Fibroblast of lung (primary cell): Measurements from ENCODE around the gene FLNA. TPM values are rescaled to one million over a fixed set of nuclear protein-coding genes. Genes with fewer than 3 reads are reported as not detected.

Experiments
- DNase-seq, 2 donors: peaks; one replicate each; pipeline versions ENCODE4 v3.0.0 to v3.0.0-alpha.2; 2010; ENCODE audit warnings: low read depth in 2 of 2
- H2AFZ ChIP-seq: 2 replicates; pipeline ENCODE4 v1.5.1; 2012; ENCODE audit warnings: low read length, control low read depth, inconsistent platforms
- H3K27ac ChIP-seq: 2 replicates; pipeline ENCODE4 v1.5.1; 2011; ENCODE audit warnings: low read length, control low read depth; ENCODE audit not compliant: insufficient read depth
- H3K27me3 ChIP-seq: 2 replicates; pipeline ENCODE4 v1.5.1; 2011; ENCODE audit warnings: mild to moderate bottlenecking, low read length; ENCODE audit not compliant: control insufficient read depth, insufficient read depth
- H3K36me3 ChIP-seq: 2 replicates; pipeline ENCODE4 v1.5.1; 2011; ENCODE audit warnings: low read length; ENCODE audit not compliant: control insufficient read depth, insufficient read depth
- H3K4me1 ChIP-seq: 2 replicates; pipeline ENCODE4 v1.5.1; 2011; ENCODE audit warnings: low read length; ENCODE audit not compliant: control insufficient read depth, insufficient read depth; ENCODE audit errors: extremely low read depth
- H3K4me2 ChIP-seq: 2 replicates; pipeline ENCODE4 v1.5.1; 2011; ENCODE audit warnings: low read length, control low read depth; ENCODE audit not compliant: insufficient read depth; ENCODE audit errors: extremely low read depth
- H3K4me3 ChIP-seq, 4 experiments: fragments of 200-600 bp in 1 of 4; sonication (generic) in 1 of 4; replicated peaks in 1 of 4; 2 replicates each; pipeline ENCODE4 v1.5.1; 2011 to 2016; ENCODE audit warnings: low read length in 4 of 4, low read depth in 3 of 4, mild to moderate bottlenecking in 3 of 4, control low read depth in 2 of 4, inconsistent platforms in 1 of 4, mixed read lengths in 1 of 4; ENCODE audit not compliant: insufficient read depth in 1 of 4; ENCODE audit errors: control extremely low read depth in 1 of 4
- H3K79me2 ChIP-seq: 2 replicates; pipeline ENCODE4 v1.5.1; 2012; ENCODE audit warnings: mild to moderate bottlenecking, low read length, inconsistent platforms; ENCODE audit not compliant: control insufficient read depth, insufficient read depth
- H3K9ac ChIP-seq: 2 replicates; pipeline ENCODE4 v1.5.1; 2011; ENCODE audit warnings: mild to moderate bottlenecking, low read length, control low read depth; ENCODE audit not compliant: insufficient read depth
- H3K9me3 ChIP-seq: 2 replicates; pipeline ENCODE4 v1.5.1; 2012; ENCODE audit warnings: low read depth, low read length; ENCODE audit not compliant: control insufficient read depth, insufficient read depth
- H4K20me1 ChIP-seq: 2 replicates; pipeline ENCODE4 v1.5.1; 2011; ENCODE audit warnings: low read length; ENCODE audit not compliant: control insufficient read depth, insufficient read depth; ENCODE audit errors: extremely low read depth
- EZH2 ChIP-seq: IDR thresholded peaks from 2 replicates; pipeline ENCODE4 v1.5.1; 2012; ENCODE audit warnings: low read length, control low read depth, mild to moderate bottlenecking; ENCODE audit errors: missing control alignments
- polyA plus RNA-seq, 2 donors: library from polyadenylated mRNA; depleted of rRNA in 1 of 2; stranded (reverse) in 1 of 2; unstranded in 1 of 2; fragments of >200 nt; gene quantifications; 2 replicates each; pipeline ENCODE4 v1.2.1, GENCODE V29; 2011 to 2012; ENCODE audit warnings: missing spikeins in 1 of 2
- total RNA-seq: library from RNA; depleted of rRNA; stranded (reverse); fragments of >200 nt; gene quantifications from 2 replicates; pipeline ENCODE4 v1.2.1, GENCODE V29; 2014
- TF ChIP-seq, protein P1 (sequence below), 2 donors: IDR thresholded peaks in 1 of 2; conservative IDR thresholded peaks in 1 of 2; 1 replicate in 1 of 2; 2 replicates in 1 of 2; pipeline ENCODE4 v1.5.1; 2011 to 2012; ENCODE audit warnings: low read length in 2 of 2, control low read depth in 1 of 2, inconsistent platforms in 1 of 2, low read depth in 1 of 2, mild to moderate bottlenecking in 1 of 2

FLNA gene
- total and polyA plus RNA-seq, 2 donors (not counting 1 experiment from before 2014, with no cell fraction given) = 799 to 2,728 TPM

DNA sequence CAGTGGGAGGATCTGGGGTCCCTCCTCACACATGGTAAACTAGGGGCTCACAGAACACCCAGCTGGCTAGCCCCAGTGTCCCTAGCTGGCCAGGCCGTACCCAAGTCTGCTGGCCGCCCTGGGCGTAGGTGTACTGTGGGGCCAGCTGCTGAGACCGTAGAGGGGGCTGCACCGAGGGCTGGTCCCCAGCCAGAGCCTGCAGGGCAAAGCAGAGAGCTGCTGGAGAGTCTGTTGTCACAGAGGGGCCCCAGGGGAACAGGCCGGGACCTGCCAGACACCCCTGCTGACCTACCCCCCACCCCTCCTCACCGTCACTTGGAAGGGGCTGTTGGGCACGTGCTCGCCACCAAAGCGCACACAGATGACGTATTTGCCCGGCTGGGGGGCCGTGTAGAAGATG lies 19.9 kb downstream of the FLNA start:
- H3K27me3 ChIP-seq = no peaks in the 10 kb centered on the region
- no peaks in the 10 kb centered on the region for H3K9me3 ChIP-seq

DNA sequence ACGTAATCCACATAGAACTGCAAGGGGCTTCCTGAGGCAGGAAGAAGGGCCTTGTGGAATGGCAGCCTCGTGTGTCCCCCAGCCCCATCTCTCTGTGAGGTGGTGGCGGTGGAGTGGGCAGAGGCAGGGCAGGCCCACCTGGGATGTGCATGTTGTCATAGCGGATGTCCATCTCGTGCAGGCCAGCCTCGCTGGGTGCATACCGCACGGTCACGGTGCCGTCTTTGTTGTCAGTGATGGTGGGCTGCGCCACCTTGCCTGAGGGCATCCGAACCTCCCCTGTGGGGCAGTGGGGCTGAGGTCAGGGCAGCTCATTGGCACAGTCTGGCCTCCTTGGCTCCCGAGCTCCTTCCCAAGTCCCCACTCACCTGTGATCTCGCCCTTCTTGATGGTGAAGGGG lies 20.4 kb downstream of the FLNA start:
- Histone ChIP-seq H3K9me3 (no peaks in the 10 kb centered on the region), H3K4me1 (no peaks in the 10 kb centered on the region), H4K20me1 (no peaks in the 10 kb centered on the region), H3K36me3 (peaks cover 79% of the 10 kb centered on the region), H3K27me3 (no peaks in the 10 kb centered on the region), H3K9ac (no peak overlapping the region), H3K79me2 (peaks cover 39% of the 10 kb centered on the region), H3K4me2 (no peak overlapping the region), H3K27ac (no peak overlapping the region), H2AFZ (no peak overlapping the region), H3K4me3 (no peak overlapping the region)
- DNase-seq = no peak
- TF ChIP-seq EZH2 = no peak
- TF ChIP-seq, protein P1, sequence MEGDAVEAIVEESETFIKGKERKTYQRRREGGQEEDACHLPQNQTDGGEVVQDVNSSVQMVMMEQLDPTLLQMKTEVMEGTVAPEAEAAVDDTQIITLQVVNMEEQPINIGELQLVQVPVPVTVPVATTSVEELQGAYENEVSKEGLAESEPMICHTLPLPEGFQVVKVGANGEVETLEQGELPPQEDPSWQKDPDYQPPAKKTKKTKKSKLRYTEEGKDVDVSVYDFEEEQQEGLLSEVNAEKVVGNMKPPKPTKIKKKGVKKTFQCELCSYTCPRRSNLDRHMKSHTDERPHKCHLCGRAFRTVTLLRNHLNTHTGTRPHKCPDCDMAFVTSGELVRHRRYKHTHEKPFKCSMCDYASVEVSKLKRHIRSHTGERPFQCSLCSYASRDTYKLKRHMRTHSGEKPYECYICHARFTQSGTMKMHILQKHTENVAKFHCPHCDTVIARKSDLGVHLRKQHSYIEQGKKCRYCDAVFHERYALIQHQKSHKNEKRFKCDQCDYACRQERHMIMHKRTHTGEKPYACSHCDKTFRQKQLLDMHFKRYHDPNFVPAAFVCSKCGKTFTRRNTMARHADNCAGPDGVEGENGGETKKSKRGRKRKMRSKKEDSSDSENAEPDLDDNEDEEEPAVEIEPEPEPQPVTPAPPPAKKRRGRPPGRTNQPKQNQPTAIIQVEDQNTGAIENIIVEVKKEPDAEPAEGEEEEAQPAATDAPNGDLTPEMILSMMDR (conservative IDR thresholded peaks at IDR 0.05 in 1 of 2, IDR thresholded peaks at IDR 0.05 in 1 of 2; ENCODE audit: low read depth in 1 of 2, low read length in 2 of 2) = no peak

More for the DNA sequence above, 19.9 kb downstream of the FLNA start:
- Histone ChIP-seq H3K79me2 (peaks cover 44% of the 10 kb centered on the region), H3K27ac (no peak overlapping the region), H4K20me1 (no peaks in the 10 kb centered on the region), H3K4me1 (no peaks in the 10 kb centered on the region), H3K36me3 (peaks cover 79% of the 10 kb centered on the region), H2AFZ (no peak overlapping the region), H3K4me3 (no peak overlapping the region), H3K9ac (no peak overlapping the region), H3K4me2 (no peak overlapping the region)
- DNase-seq = no peak
- TF ChIP-seq, protein P1 (conservative IDR thresholded peaks at IDR 0.05 in 1 of 2, IDR thresholded peaks at IDR 0.05 in 1 of 2; ENCODE audit: low read depth in 1 of 2, low read length in 2 of 2) = no peak
- no peak for TF ChIP-seq EZH2

DNA sequence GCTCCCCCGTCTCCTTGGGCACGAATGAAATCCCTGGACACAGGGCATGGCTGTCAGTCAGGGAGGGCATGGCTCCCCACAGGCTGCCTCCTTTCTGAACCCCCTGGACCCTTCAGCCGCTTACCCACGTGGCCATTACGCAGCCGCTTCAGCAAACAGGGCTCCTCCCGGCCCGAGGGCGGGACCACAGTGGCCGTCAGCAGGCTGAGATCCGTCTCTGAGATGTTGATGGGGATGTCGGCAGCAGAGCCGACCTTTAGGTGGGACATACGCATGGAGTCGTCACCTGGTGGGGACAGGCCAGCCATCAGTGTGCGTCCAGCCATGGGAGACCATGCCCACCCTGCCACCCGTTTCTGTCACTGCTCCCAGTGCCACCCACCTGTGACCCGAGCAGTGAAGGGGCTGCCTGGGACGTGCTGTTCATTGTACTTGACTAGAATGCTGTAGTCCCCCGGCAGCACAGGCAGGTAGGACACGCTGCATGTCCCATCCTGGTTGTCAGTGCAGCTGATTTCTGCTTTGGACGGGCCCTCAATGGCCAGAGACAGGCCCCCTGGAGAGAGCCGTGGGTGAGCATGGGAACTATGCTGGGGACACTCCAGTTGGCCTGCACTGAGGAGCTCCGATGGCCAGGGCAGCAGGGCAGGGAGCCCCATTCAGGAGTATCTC lies 21.1 kb downstream of the FLNA start:
- Histone ChIP-seq H3K4me2 (no peak overlapping the region), H3K79me2 (peaks cover 32% of the 10 kb centered on the region), H3K36me3 (peaks cover 76% of the 10 kb centered on the region), H3K27me3 (no peaks in the 10 kb centered on the region), H3K9me3 (no peaks in the 10 kb centered on the region), H3K27ac (no peak overlapping the region), H3K4me3 (no peak overlapping the region), H3K9ac (no peak overlapping the region), H2AFZ (no peak overlapping the region), H3K4me1 (no peaks in the 10 kb centered on the region), H4K20me1 (no peaks in the 10 kb centered on the region)
- TF ChIP-seq, protein P1 (conservative IDR thresholded peaks at IDR 0.05 in 1 of 2, IDR thresholded peaks at IDR 0.05 in 1 of 2; ENCODE audit: low read depth in 1 of 2, low read length in 2 of 2) = no peak
- TF ChIP-seq EZH2 = no peak
- no peak for DNase-seq
